ENCODE data around the gene CTTN. TPM values are rescaled to one million over a fixed set of nuclear protein-coding genes. Genes with fewer than 3 reads are reported as not detected.

Gene CTTN
- total and polyA plus RNA-seq, 2 of the 8 experiments (the other 6 are each of a cell fraction or from before 2014, with no cell fraction given), result 84.6 to 216 TPM

DNA sequence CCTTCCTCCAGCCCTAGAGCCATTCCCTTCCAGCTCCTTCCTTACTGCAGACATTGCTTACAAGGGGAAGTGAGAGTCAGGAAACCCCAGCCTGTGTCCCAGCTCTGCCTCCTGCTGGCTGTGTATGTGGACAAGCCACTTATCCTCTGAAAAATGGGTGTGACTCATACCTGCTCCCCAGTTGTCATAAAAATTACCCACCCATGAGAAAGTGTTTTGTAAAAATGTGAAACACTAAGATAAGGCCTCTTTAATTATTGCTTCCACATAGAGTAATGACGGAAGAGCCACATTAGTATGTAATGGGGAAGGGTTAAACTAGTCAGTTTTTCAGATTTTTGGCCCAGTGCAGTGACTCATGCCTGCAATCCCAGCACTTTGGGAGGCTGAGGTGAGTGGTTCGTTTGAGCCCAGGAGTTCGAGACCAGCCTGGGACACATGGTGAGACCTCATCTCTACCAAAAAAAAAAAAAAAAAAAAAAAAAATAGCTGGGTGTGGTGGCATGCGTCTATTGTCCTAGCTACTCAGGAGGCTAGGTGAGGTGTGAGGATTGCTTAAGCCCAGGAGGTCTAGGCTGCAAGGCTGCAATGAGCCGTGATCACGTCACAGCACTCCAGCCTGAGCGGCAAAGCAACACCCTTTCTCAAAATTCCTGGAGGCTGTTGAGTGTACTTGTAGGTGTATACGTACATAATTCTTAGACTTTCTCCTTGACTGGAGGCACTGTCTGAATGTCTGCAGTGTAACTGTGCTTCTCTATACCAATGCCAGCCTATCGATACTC lies 84.9 kb downstream of the CTTN start:
- no peaks in the 10 kb centered on the region for H3K4me1 ChIP-seq (replicated peaks in 1 of 4; ENCODE audit: control insufficient read depth in 3 of 4, insufficient read depth in 4 of 4, low read length in 3 of 4)
- ChIA-PET POLR2A (ENCODE audit: partially characterized antibody) (interaction anchor here (1.0 to 1.2 kb wide), 2 partner anchors 9 to 11 kb away, joined by 3 read pairs; no protein-coding TSS in a partner anchor), CTCF (ENCODE audit: partially characterized antibody) (interaction anchor here (0.6 to 8.5 kb wide), 20 partner anchors 8 to 438 kb away, joined by 3 to 90 read pairs (median 4); no protein-coding TSS in a partner anchor)
- H4K91ac ChIP-seq (replicated peaks; ENCODE audit: insufficient read length, low read length), result no peak overlapping the region
- no peak overlapping the region for H3K18ac ChIP-seq (ENCODE audit: extremely low read depth, low read length)
- H3K4ac ChIP-seq (replicated peaks; ENCODE audit: insufficient read length, low read depth, low read length), result no peak overlapping the region
- H3K27ac ChIP-seq (ENCODE audit: low read depth, low read length), result no peak overlapping the region
- 88% methylated on average over 7 of the region's 9 CpGs; no CpG with 5 or more reads in 1 of the 2 experiments for WGBS, 2 experiments (ENCODE audit: extremely low coverage in 1 of 2, insufficient coverage in 1 of 2, insufficient read length in 1 of 2, insufficient replicate concordance in 2 of 2, low coverage in 1 of 2, low lambda C conversion rate in 2 of 2, missing lambda C conversion rate in 1 of 2)
- no peak overlapping the region for H2AK5ac ChIP-seq (ENCODE audit: low read depth, low read length)
- no peaks in the 10 kb centered on the region for H3K79me1 ChIP-seq (ENCODE audit: low read depth, low read length)
- no peak overlapping the region for H2BK20ac ChIP-seq (ENCODE audit: low read length)
- H3K4me3 ChIP-seq (ENCODE audit: extremely low read depth in 1 of 4, insufficient read depth in 2 of 4, low read depth in 3 of 4, low read length in 4 of 4), result no peak overlapping the region
- H2BK120ac ChIP-seq (replicated peaks; ENCODE audit: low read depth, low read length), result no peak overlapping the region
- H4K20me1 ChIP-seq (replicated peaks in 1 of 2; ENCODE audit: control insufficient read depth in 1 of 2, insufficient read depth in 2 of 2, low read length in 2 of 2), result no peaks in the 10 kb centered on the region
- H2BK5ac ChIP-seq (ENCODE audit: low read depth, low read length), result no peak overlapping the region
- peaks cover 0 to 18% (median 6%) of the 10 kb centered on the region in 4 experiments; a peak in 6 of 8 replicates for H3K36me3 ChIP-seq (ENCODE audit: control insufficient read depth in 2 of 4, insufficient read depth in 4 of 4, low read length in 3 of 4)
- no peak overlapping the region for H3K4me2 ChIP-seq (ENCODE audit: insufficient read depth in 1 of 2, low read depth in 2 of 2, low read length in 2 of 2)
- H2BK15ac ChIP-seq (ENCODE audit: low read length), result no peak overlapping the region
- H4K8ac ChIP-seq (ENCODE audit: extremely low read depth, insufficient read depth, low read length), result no peak overlapping the region
- no peaks in the 10 kb centered on the region for H3K23me2 ChIP-seq (ENCODE audit: low read depth, low read length)
- H2BK12ac ChIP-seq (ENCODE audit: low read depth, low read length), result no peak overlapping the region
- no peak for DNase-seq (ENCODE audit: low read depth in 1 of 2, low spot score in 2 of 2)
- H3K9me3 ChIP-seq (ENCODE audit: insufficient read depth in 2 of 2, low read depth in 1 of 2, low read length in 1 of 2), result no peaks in the 10 kb centered on the region
- no peak for FAIRE-seq
- TF ChIP-seq, protein P1, sequence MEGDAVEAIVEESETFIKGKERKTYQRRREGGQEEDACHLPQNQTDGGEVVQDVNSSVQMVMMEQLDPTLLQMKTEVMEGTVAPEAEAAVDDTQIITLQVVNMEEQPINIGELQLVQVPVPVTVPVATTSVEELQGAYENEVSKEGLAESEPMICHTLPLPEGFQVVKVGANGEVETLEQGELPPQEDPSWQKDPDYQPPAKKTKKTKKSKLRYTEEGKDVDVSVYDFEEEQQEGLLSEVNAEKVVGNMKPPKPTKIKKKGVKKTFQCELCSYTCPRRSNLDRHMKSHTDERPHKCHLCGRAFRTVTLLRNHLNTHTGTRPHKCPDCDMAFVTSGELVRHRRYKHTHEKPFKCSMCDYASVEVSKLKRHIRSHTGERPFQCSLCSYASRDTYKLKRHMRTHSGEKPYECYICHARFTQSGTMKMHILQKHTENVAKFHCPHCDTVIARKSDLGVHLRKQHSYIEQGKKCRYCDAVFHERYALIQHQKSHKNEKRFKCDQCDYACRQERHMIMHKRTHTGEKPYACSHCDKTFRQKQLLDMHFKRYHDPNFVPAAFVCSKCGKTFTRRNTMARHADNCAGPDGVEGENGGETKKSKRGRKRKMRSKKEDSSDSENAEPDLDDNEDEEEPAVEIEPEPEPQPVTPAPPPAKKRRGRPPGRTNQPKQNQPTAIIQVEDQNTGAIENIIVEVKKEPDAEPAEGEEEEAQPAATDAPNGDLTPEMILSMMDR (IDR thresholded peaks at IDR 0.05; ENCODE audit: control extremely low read depth in 1 of 3, insufficient read depth in 1 of 3, low read depth in 1 of 3, low read length in 3 of 3), result peak; percentile 26 to 50 (median 45); a peak in 3 of 4 replicates
- TF ChIP-seq RAD21 (IDR thresholded peaks at IDR 0.05 in 1 of 2, conservative IDR thresholded peaks at IDR 0.05 in 1 of 2; ENCODE audit: low read depth in 2 of 2, low read length in 2 of 2), result peak; percentile 20 to 21; a peak in 2 of 4 replicates
- TF ChIP-seq SIRT6 (IDR thresholded peaks at IDR 0.05; ENCODE audit: low read length), result no peak
- no peak for TF ChIP-seq BCL11A (IDR thresholded peaks at IDR 0.05; ENCODE audit: low read depth in 2 of 2, low read length in 2 of 2)
- no peak for TF ChIP-seq EGR1 (IDR thresholded peaks at IDR 0.05; ENCODE audit: borderline replicate concordance, low read depth, low read length)
- H3K23ac ChIP-seq (ENCODE audit: insufficient read length), result no peak overlapping the region
- H3K79me2 ChIP-seq (ENCODE audit: control insufficient read depth in 1 of 2, insufficient read depth in 2 of 2, low read length in 2 of 2), result no peaks in the 10 kb centered on the region
- no peak overlapping the region for H2AFZ ChIP-seq (ENCODE audit: low read length)
- no peak overlapping the region for H3K14ac ChIP-seq (ENCODE audit: insufficient read length)
- H3K27me3 ChIP-seq (replicated peaks in 1 of 4; ENCODE audit: control insufficient read depth in 3 of 4, extremely low read depth in 1 of 4, insufficient read depth in 3 of 4, low read length in 3 of 4), result no peaks in the 10 kb centered on the region
- no peak overlapping the region for H3K9ac ChIP-seq (replicated peaks in 1 of 4; ENCODE audit: extremely low read depth in 1 of 4, low read depth in 3 of 4, low read length in 3 of 4)
- no peak overlapping the region for H4K5ac ChIP-seq (ENCODE audit: insufficient read length, low read depth, low read length)
- H3K56ac ChIP-seq (replicated peaks; ENCODE audit: insufficient read length, low read depth, low read length), result no peak overlapping the region

Data from H1 (cell line).